ENCODE data around the gene CPNE5.

- TF ChIP-seq CTCF (IDR thresholded peaks at IDR 0.05) (no peak), POLR2A (IDR thresholded peaks at IDR 0.05) (no peak)
Measured at GRCh38 chr6:36706339-36706738, 132.9 kb downstream of the CPNE5 start.

All from uterus (tissue), 2 donors.